ENCODE data around the gene CDKAL1.

The CDKAL1 gene

GRCh38 chr6:21121636-21122136, 587.4 kb downstream of the CDKAL1 start:
- H3K4me2 ChIP-seq (ENCODE audit: insufficient read depth, low read length) = no peak overlapping the region
- ATAC-seq (ENCODE audit: insufficient read depth, low read depth) = peak; percentile 93
- no peak overlapping the region for H2AFZ ChIP-seq (ENCODE audit: low read depth, low read length)
- no peak overlapping the region for H3K9ac ChIP-seq (ENCODE audit: low read depth, low read length)
- no peaks in the 10 kb centered on the region for H4K20me1 ChIP-seq (ENCODE audit: insufficient read depth, low read length)
- no peaks in the 10 kb centered on the region for H3K36me3 ChIP-seq (ENCODE audit: insufficient read depth, low read length)
- H3K27ac ChIP-seq (ENCODE audit: low read length) = peak overlapping the region; percentile 51
- peaks cover 30% of the 10 kb centered on the region for H3K4me1 ChIP-seq (ENCODE audit: insufficient read depth, low read length)
- peak; percentile 59 for DNase-seq
- H3K27me3 ChIP-seq (ENCODE audit: insufficient read depth, low read length, poor library complexity) = no peaks in the 10 kb centered on the region
- TF ChIP-seq CTCF (IDR thresholded peaks at IDR 0.05; ENCODE audit: borderline replicate concordance, extremely low read depth, low read length, poor library complexity, severe bottlenecking) (no peak), EZH2 (IDR thresholded peaks at IDR 0.05; ENCODE audit: borderline replicate concordance, low read depth, low read length, severe bottlenecking) (no peak)
- no peaks in the 10 kb centered on the region for H3K79me2 ChIP-seq (ENCODE audit: insufficient read depth, low read length)
- no peak overlapping the region for H3K4me3 ChIP-seq (ENCODE audit: low read depth in 1 of 2, low read length in 2 of 2)
- H3K9me3 ChIP-seq (ENCODE audit: insufficient read depth, low read length, severe bottlenecking) = no peaks in the 10 kb centered on the region

- Histone ChIP-seq H3K27me3 (ENCODE audit: insufficient read depth, low read length, poor library complexity) (no peaks in the 10 kb centered on the region), H3K79me2 (ENCODE audit: insufficient read depth, low read length) (no peaks in the 10 kb centered on the region), H3K4me1 (ENCODE audit: insufficient read depth, low read length) (peaks cover 30% of the 10 kb centered on the region), H3K27ac (ENCODE audit: low read length) (no peak overlapping the region), H4K20me1 (ENCODE audit: insufficient read depth, low read length) (no peaks in the 10 kb centered on the region), H2AFZ (ENCODE audit: low read depth, low read length) (no peak overlapping the region), H3K36me3 (ENCODE audit: insufficient read depth, low read length) (no peaks in the 10 kb centered on the region), H3K4me3 (ENCODE audit: low read depth in 1 of 2, low read length in 2 of 2) (no peak overlapping the region), H3K4me2 (ENCODE audit: insufficient read depth, low read length) (no peak overlapping the region), H3K9ac (ENCODE audit: low read depth, low read length) (no peak overlapping the region), H3K9me3 (ENCODE audit: insufficient read depth, low read length, severe bottlenecking) (no peaks in the 10 kb centered on the region)
- no peak for TF ChIP-seq EZH2 (IDR thresholded peaks at IDR 0.05; ENCODE audit: borderline replicate concordance, low read depth, low read length, severe bottlenecking)
- TF ChIP-seq CTCF (IDR thresholded peaks at IDR 0.05; ENCODE audit: borderline replicate concordance, extremely low read depth, low read length, poor library complexity, severe bottlenecking) = no peak
- ATAC-seq (ENCODE audit: insufficient read depth, low read depth) (no peak), DNase-seq (no peak)
Measured at GRCh38 chr6:21123507-21124436, 589.5 kb downstream of the CDKAL1 start.

- Histone ChIP-seq H3K4me2 (ENCODE audit: insufficient read depth, low read length) (no peak overlapping the region), H3K27ac (ENCODE audit: low read length) (no peak overlapping the region), H2AFZ (ENCODE audit: low read depth, low read length) (no peak overlapping the region), H3K9me3 (ENCODE audit: insufficient read depth, low read length, severe bottlenecking) (no peaks in the 10 kb centered on the region), H3K36me3 (ENCODE audit: insufficient read depth, low read length) (no peaks in the 10 kb centered on the region), H3K79me2 (ENCODE audit: insufficient read depth, low read length) (no peaks in the 10 kb centered on the region), H3K4me3 (ENCODE audit: low read depth in 1 of 2, low read length in 2 of 2) (no peak overlapping the region), H3K4me1 (ENCODE audit: insufficient read depth, low read length) (no peaks in the 10 kb centered on the region), H3K9ac (ENCODE audit: low read depth, low read length) (no peak overlapping the region), H3K27me3 (ENCODE audit: insufficient read depth, low read length, poor library complexity) (no peaks in the 10 kb centered on the region), H4K20me1 (ENCODE audit: insufficient read depth, low read length) (no peaks in the 10 kb centered on the region)
- ATAC-seq (ENCODE audit: insufficient read depth, low read depth) (no peak), DNase-seq (no peak)
- no peak for TF ChIP-seq EZH2 (IDR thresholded peaks at IDR 0.05; ENCODE audit: borderline replicate concordance, low read depth, low read length, severe bottlenecking)
- no peak for TF ChIP-seq CTCF (IDR thresholded peaks at IDR 0.05; ENCODE audit: borderline replicate concordance, extremely low read depth, low read length, poor library complexity, severe bottlenecking)
Measured at GRCh38 chr6:21128601-21129000, 594.3 kb downstream of the CDKAL1 start.

Data from DND-41 (cell line).